CD4-positive, CD25-positive, alpha-beta regulatory T cell (primary cell): ENCODE data around the gene PSORS1C1. TPM values are rescaled to one million over a fixed set of nuclear protein-coding genes. Genes with fewer than 3 reads are reported as not detected.
"Not testable (repeated sequence)": the region's sequence is repeated elsewhere in the genome, so short reads cannot be mapped to it uniquely, and the experiment has no call there.

ENCODE experiments used
- ATAC-seq, 2 donors: fragments of 150-1000 bp; cut with Tn5 transposase; one replicate each; pipeline ENCODE4 v1.10.0; 2021; ENCODE audit warnings: low read depth in 2 of 2, moderate number of reproducible peaks in 2 of 2, moderate library complexity in 1 of 2
- DNase-seq, 3 donors: peaks; one replicate each; pipeline versions ENCODE4 v3.0.0 to v3.0.0-alpha.2; 2012 to 2022; ENCODE audit warnings: mixed read lengths in 1 of 3
- H3K27ac ChIP-seq: one replicate; pipeline ENCODE4 v1.7.0; 2013; ENCODE audit warnings: mild to moderate bottlenecking, low read length; ENCODE audit not compliant: insufficient read depth, poor library complexity, severe bottlenecking
- H3K27me3 ChIP-seq: one replicate; pipeline ENCODE4 v1.7.0; 2013; ENCODE audit warnings: low read length; ENCODE audit not compliant: control insufficient read depth, insufficient read depth
- H3K36me3 ChIP-seq: one replicate; pipeline ENCODE4 v1.7.0; 2013; ENCODE audit warnings: mild to moderate bottlenecking, low read length, moderate library complexity; ENCODE audit not compliant: control insufficient read depth, insufficient read depth
- H3K4me1 ChIP-seq: 2 replicates; pipeline ENCODE4 v1.7.0; 2013; ENCODE audit warnings: mild to moderate bottlenecking, low read length; ENCODE audit not compliant: insufficient read depth, control insufficient read depth, poor library complexity, severe bottlenecking
- H3K4me3 ChIP-seq: one replicate; pipeline ENCODE4 v1.7.0; 2013; ENCODE audit warnings: low read depth, mild to moderate bottlenecking, low read length, moderate library complexity
- H3K9me3 ChIP-seq, 2 experiments: 1 replicate in 1 of 2; 2 replicates in 1 of 2; pipeline ENCODE4 v1.7.0; 2013; ENCODE audit warnings: low read length in 2 of 2, mild to moderate bottlenecking in 1 of 2, moderate library complexity in 1 of 2; ENCODE audit not compliant: control insufficient read depth in 2 of 2
- H3K27ac Mint-ChIP-seq, 3 donors: one replicate each; pipeline ENCODE4 v1.8.0; 2020 to 2022; ENCODE audit warnings: mild to moderate bottlenecking in 3 of 3, mixed read lengths in 3 of 3, moderate library complexity in 2 of 3
- H3K27me3 Mint-ChIP-seq: one replicate; pipeline ENCODE4 v1.8.0; 2022; ENCODE audit warnings: mild to moderate bottlenecking, mixed read lengths
- H3K36me3 Mint-ChIP-seq: one replicate; pipeline ENCODE4 v1.8.0; 2020; ENCODE audit warnings: mixed read lengths
- H3K4me1 Mint-ChIP-seq, 4 donors: one replicate each; pipeline ENCODE4 v1.8.0; 2020 to 2022; ENCODE audit warnings: mixed read lengths in 4 of 4, mild to moderate bottlenecking in 1 of 4
- H3K4me3 Mint-ChIP-seq, 4 donors: one replicate each; pipeline ENCODE4 v1.8.0; 2020 to 2022; ENCODE audit warnings: mild to moderate bottlenecking in 4 of 4, mixed read lengths in 4 of 4, moderate library complexity in 3 of 4
- H3K9me3 Mint-ChIP-seq, 7 donors: one replicate each; pipeline ENCODE4 v1.8.0; 2020 to 2022; ENCODE audit warnings: mixed read lengths in 7 of 7, mild to moderate bottlenecking in 3 of 7, moderate library complexity in 2 of 7
- polyA plus RNA-seq, 4 donors: library from polyadenylated mRNA; unstranded; fragments of 300-500 nt; fragmentation: Illumina TruSeq; gene quantifications; one replicate each; pipeline ENCODE4 v1.2.3, GENCODE V29; 2021
- total RNA-seq: library from RNA; stranded (reverse); gene quantifications from one replicate; pipeline ENCODE4 v1.2.3, GENCODE V29; 2022

PSORS1C1 gene
- total and polyA plus RNA-seq, 5 donors from 2014 or later = not detected

- peaks cover 8% of the 10 kb centered on the region for H3K4me1 ChIP-seq
- DNase-seq (no peak), ATAC-seq (no peak)
- H3K27ac Mint-ChIP-seq = peak overlapping the region in 2 of 3 donors; percentile 60 to 64
- H3K4me1 Mint-ChIP-seq = peaks cover 9 to 20% (median 15%) of the 10 kb centered on the region in 4 donors
- no peaks in the 10 kb centered on the region for H3K9me3 Mint-ChIP-seq
- H3K36me3 Mint-ChIP-seq = no peaks in the 10 kb centered on the region
- peak overlapping the region; percentile 26 for H3K4me3 ChIP-seq
- no peaks in the 10 kb centered on the region for H3K27me3 Mint-ChIP-seq
- no peaks in the 10 kb centered on the region for H3K9me3 ChIP-seq
- no peaks in the 10 kb centered on the region for H3K27me3 ChIP-seq
- peak overlapping the region in 1 of 4 donors; percentile 49 for H3K4me3 Mint-ChIP-seq
- H3K36me3 ChIP-seq = no peaks in the 10 kb centered on the region
- no peak overlapping the region for H3K27ac ChIP-seq
These were observed 63.8 kb downstream of the PSORS1C1 start for GRCh38 chr6:31178143-31179041.

GRCh38 chr6:31179042-31179386, 64.4 kb downstream of the PSORS1C1 start:
- DNase-seq (no peak), ATAC-seq (no peak)
- Histone ChIP-seq H3K4me1 (peaks cover 8% of the 10 kb centered on the region), H3K9me3 (no peaks in the 10 kb centered on the region), H3K27ac (no peak overlapping the region), H3K27me3 (no peaks in the 10 kb centered on the region), H3K4me3 (no peak overlapping the region), H3K36me3 (no peaks in the 10 kb centered on the region)
- Mint-ChIP-seq H3K27me3 (no peaks in the 10 kb centered on the region), H3K4me1 (peaks cover 9 to 20% (median 15%) of the 10 kb centered on the region in 4 donors), H3K36me3 (no peaks in the 10 kb centered on the region), H3K9me3 (no peaks in the 10 kb centered on the region), H3K27ac (peak overlapping the region; percentile 60 to 70 (median 64)), H3K4me3 (peak overlapping the region in 1 of 4 donors; percentile 49)

- no peaks in the 10 kb centered on the region for H3K36me3 Mint-ChIP-seq
- peaks cover 8% of the 10 kb centered on the region for H3K4me1 ChIP-seq
- H3K27me3 ChIP-seq = no peaks in the 10 kb centered on the region
- H3K4me1 Mint-ChIP-seq = peaks cover 9 to 20% (median 15%) of the 10 kb centered on the region in 4 donors
- ATAC-seq = no peak
- no peaks in the 10 kb centered on the region for H3K9me3 Mint-ChIP-seq
- H3K4me3 Mint-ChIP-seq = peak overlapping the region in 3 of 4 donors; percentile 23 to 84 (median 74)
- DNase-seq = no peak
- H3K27ac Mint-ChIP-seq = no peak overlapping the region
- no peak overlapping the region for H3K27ac ChIP-seq
- H3K36me3 ChIP-seq = no peaks in the 10 kb centered on the region
- H3K27me3 Mint-ChIP-seq = no peaks in the 10 kb centered on the region
- no peaks in the 10 kb centered on the region for H3K9me3 ChIP-seq
- peak overlapping the region; percentile 31 for H3K4me3 ChIP-seq
These were observed 65.3 kb downstream of the PSORS1C1 start for GRCh38 chr6:31179896-31180295.

GRCh38 chr6:31180500-31180899, 65.9 kb downstream of the PSORS1C1 start:
- no peaks in the 10 kb centered on the region for H3K9me3 Mint-ChIP-seq
- Histone ChIP-seq H3K4me3 (peak overlapping the region; percentile 31), H3K36me3 (no peaks in the 10 kb centered on the region), H3K9me3 (no peaks in the 10 kb centered on the region), H3K27ac (no peak overlapping the region), H3K27me3 (no peaks in the 10 kb centered on the region), H3K4me1 (peaks cover 8% of the 10 kb centered on the region)
- ATAC-seq (peak; percentile 82 to 97), DNase-seq (peak; percentile 54 to 81 (median 54))
- H3K27me3 Mint-ChIP-seq = no peaks in the 10 kb centered on the region
- peak overlapping the region; percentile 74 to 89 (median 86) for H3K4me3 Mint-ChIP-seq
- H3K27ac Mint-ChIP-seq = peak overlapping the region in 2 of 3 donors; percentile 52 to 84
- H3K36me3 Mint-ChIP-seq = no peaks in the 10 kb centered on the region
- H3K4me1 Mint-ChIP-seq = peaks cover 9 to 22% (median 15%) of the 10 kb centered on the region in 4 donors

GRCh38 chr6:31183287-31183686, 68.7 kb downstream of the PSORS1C1 start:
- H3K27ac Mint-ChIP-seq, H3K27me3 Mint-ChIP-seq: not testable (repeated sequence)

GRCh38 chr6:31183859-31184258, 69.3 kb downstream of the PSORS1C1 start:
- H3K27ac ChIP-seq, ATAC-seq, H3K9me3 ChIP-seq, H3K4me1 ChIP-seq, H3K4me3 Mint-ChIP-seq, DNase-seq, H3K36me3 ChIP-seq, H3K9me3 Mint-ChIP-seq, H3K27me3 Mint-ChIP-seq, H3K27ac Mint-ChIP-seq, H3K4me3 ChIP-seq, H3K36me3 Mint-ChIP-seq, H3K27me3 ChIP-seq: not testable (repeated sequence)
- peaks cover under 1 to 16% (median 8%) of the 10 kb centered on the region in 4 donors for H3K4me1 Mint-ChIP-seq

More at GRCh38 chr6:31183287-31183686, 68.7 kb downstream of the PSORS1C1 start:
- H3K4me3 Mint-ChIP-seq, H3K27me3 ChIP-seq, H3K9me3 ChIP-seq, H3K27ac ChIP-seq, DNase-seq, H3K4me1 ChIP-seq, H3K36me3 ChIP-seq, H3K4me3 ChIP-seq, H3K9me3 Mint-ChIP-seq, ATAC-seq, H3K36me3 Mint-ChIP-seq: not testable (repeated sequence)
- peaks cover 6 to 22% (median 13%) of the 10 kb centered on the region in 4 donors for H3K4me1 Mint-ChIP-seq

GRCh38 chr6:31185695-31186051, 71.1 kb downstream of the PSORS1C1 start:
- H3K4me3 ChIP-seq, H3K4me1 ChIP-seq, H3K9me3 Mint-ChIP-seq, ATAC-seq, H3K4me3 Mint-ChIP-seq, H3K27me3 Mint-ChIP-seq, H3K27me3 ChIP-seq, H3K9me3 ChIP-seq, H3K4me1 Mint-ChIP-seq, H3K27ac ChIP-seq, H3K36me3 Mint-ChIP-seq, H3K36me3 ChIP-seq: not testable (repeated sequence)
- H3K27ac Mint-ChIP-seq = peak overlapping the region in 1 of 3 donors; percentile 93
- DNase-seq = peak in 1 of 3 donors; percentile 44
